HG03520 (cell line): ENCODE measurements around the gene SORCS2.

ENCODE experiments used
- ATAC-seq: cut with Tn5 transposase; IDR thresholded peaks from one replicate; pipeline ENCODE4 v1.9.1; 2021; ENCODE audit warnings: mild to moderate bottlenecking, moderate library complexity; ENCODE audit not compliant: unreplicated experiment

The SORCS2 gene

GRCh38 chr4:7399440-7400234 is 207.3 kb downstream of the SORCS2 start:
- ATAC-seq: no peak

- ATAC-seq: no peak
Observed at GRCh38 chr4:7400671-7401298, 208.4 kb downstream of the SORCS2 start.

GRCh38 chr4:7402526-7402925 is 210.2 kb downstream of the SORCS2 start:
- ATAC-seq: no peak

GRCh38 chr4:7403001-7403400 is 210.7 kb downstream of the SORCS2 start:
- ATAC-seq: no peak

- no peak for ATAC-seq
Observed at GRCh38 chr4:7408166-7408565, 215.8 kb downstream of the SORCS2 start.

- ATAC-seq: no peak
Observed at GRCh38 chr4:7410446-7410845, 218.1 kb downstream of the SORCS2 start.

GRCh38 chr4:7411491-7411890 is 219.2 kb downstream of the SORCS2 start:
- no peak for ATAC-seq

- ATAC-seq: no peak
Observed at GRCh38 chr4:7411896-7412553, 219.7 kb downstream of the SORCS2 start.

- no peak for ATAC-seq
Observed at GRCh38 chr4:7412554-7412912, 220.2 kb downstream of the SORCS2 start.

GRCh38 chr4:7414046-7414445 is 221.7 kb downstream of the SORCS2 start:
- no peak for ATAC-seq

GRCh38 chr4:7414736-7415510 is 222.6 kb downstream of the SORCS2 start:
- ATAC-seq: no peak

- no peak for ATAC-seq
Observed at GRCh38 chr4:7415927-7416686, 223.8 kb downstream of the SORCS2 start.

GRCh38 chr4:7416745-7417432 is 224.6 kb downstream of the SORCS2 start:
- ATAC-seq: no peak

- ATAC-seq: no peak
Observed at GRCh38 chr4:7417639-7418038, 225.3 kb downstream of the SORCS2 start.

- no peak for ATAC-seq
Observed at GRCh38 chr4:7418131-7418943, 226.0 kb downstream of the SORCS2 start.

GRCh38 chr4:7419961-7420660 is 227.8 kb downstream of the SORCS2 start:
- no peak for ATAC-seq

- no peak for ATAC-seq
Observed at GRCh38 chr4:7420661-7421040, 228.3 kb downstream of the SORCS2 start.

GRCh38 chr4:7421356-7422150 is 229.2 kb downstream of the SORCS2 start:
- ATAC-seq: no peak
